DND-41 (cell line): Measurements from ENCODE around the gene MFF.
"Not testable (repeated sequence)": the region's sequence is repeated elsewhere in the genome, so short reads cannot be mapped to it uniquely, and the experiment has no call there.

ENCODE experiments used
- ATAC-seq: fragments of 200-7000 bp; cut with Tn5 transposase; 3 replicates; pipeline ENCODE4 v1.9.1; 2021; ENCODE audit warnings: low read depth; ENCODE audit not compliant: insufficient read depth
- DNase-seq: peaks from one replicate; pipeline ENCODE4 v3.0.0-alpha.2; 2020
- H2AFZ ChIP-seq: 2 replicates; pipeline ENCODE4 v1.6.0; 2012; ENCODE audit warnings: low read depth, low read length
- H3K27ac ChIP-seq: 2 replicates; pipeline ENCODE4 v1.5.1; 2012; ENCODE audit warnings: low read length, inconsistent platforms
- H3K27me3 ChIP-seq: fragments of 200-600 bp; sonication (generic); 2 replicates; pipeline ENCODE4 v1.6.0; 2012; ENCODE audit warnings: low read length, mild to moderate bottlenecking, inconsistent platforms; ENCODE audit not compliant: insufficient read depth, poor library complexity
- H3K36me3 ChIP-seq: 2 replicates; pipeline ENCODE4 v1.5.1; 2012; ENCODE audit warnings: low read length, inconsistent platforms; ENCODE audit not compliant: insufficient read depth
- H3K4me1 ChIP-seq: 2 replicates; pipeline ENCODE4 v1.5.1; 2012; ENCODE audit warnings: mild to moderate bottlenecking, low read length; ENCODE audit not compliant: insufficient read depth
- H3K4me2 ChIP-seq: 2 replicates; pipeline ENCODE4 v1.6.0; 2012; ENCODE audit warnings: mild to moderate bottlenecking, moderate library complexity, low read length, inconsistent platforms; ENCODE audit not compliant: insufficient read depth
- H3K4me3 ChIP-seq, 2 experiments: fragments of 200-600 bp in 1 of 2; shearing (Covaris generic) in 1 of 2; 2 replicates each; pipeline ENCODE4 v1.5.1; 2012 to 2016; ENCODE audit warnings: inconsistent platforms in 2 of 2, low read length in 2 of 2, mild to moderate bottlenecking in 2 of 2, low read depth in 1 of 2, moderate library complexity in 1 of 2
- H3K79me2 ChIP-seq: 2 replicates; pipeline ENCODE4 v1.6.0; 2012; ENCODE audit warnings: low read length, inconsistent platforms; ENCODE audit not compliant: insufficient read depth
- H3K9ac ChIP-seq: 2 replicates; pipeline ENCODE4 v1.6.0; 2012; ENCODE audit warnings: low read depth, mild to moderate bottlenecking, inconsistent platforms, low read length, moderate library complexity
- H3K9me3 ChIP-seq: 2 replicates; pipeline ENCODE4 v1.5.1; 2012; ENCODE audit warnings: low read length, moderate library complexity, mild to moderate bottlenecking, inconsistent platforms; ENCODE audit not compliant: insufficient read depth, severe bottlenecking
- H4K20me1 ChIP-seq: 2 replicates; pipeline ENCODE4 v1.6.0; 2012; ENCODE audit warnings: low read length; ENCODE audit not compliant: insufficient read depth
- CTCF ChIP-seq: IDR thresholded peaks from 2 replicates; pipeline ENCODE4 v1.5.1; 2012; ENCODE audit warnings: borderline replicate concordance, low read length, moderate library complexity, mild to moderate bottlenecking; ENCODE audit not compliant: poor library complexity, severe bottlenecking; ENCODE audit errors: extremely low read depth
- EZH2 ChIP-seq: IDR thresholded peaks from 3 replicates; pipeline ENCODE4 v1.6.1; 2012; ENCODE audit warnings: borderline replicate concordance, low read depth, mild to moderate bottlenecking, moderate library complexity, low read length, inconsistent platforms; ENCODE audit not compliant: severe bottlenecking

MFF gene

DNA sequence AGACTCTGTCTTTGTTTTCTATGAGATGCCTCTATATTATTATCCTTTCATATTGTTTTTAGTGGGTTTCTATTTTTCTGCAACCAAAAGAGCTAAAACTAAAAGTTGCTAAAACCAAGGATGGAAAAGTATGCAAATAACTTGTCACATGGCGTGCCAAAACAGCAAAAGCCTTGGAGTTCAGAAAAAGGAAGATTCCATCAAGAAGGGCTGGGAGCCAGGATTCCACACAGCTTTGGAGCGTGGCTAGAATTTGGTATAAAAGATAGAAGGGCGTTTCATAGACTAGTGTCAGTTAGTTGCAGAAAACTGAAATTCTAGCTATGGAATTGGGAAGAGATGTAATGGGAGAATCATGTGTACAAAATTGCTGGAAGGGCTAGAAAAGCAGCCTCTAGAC lies 58.6 kb downstream of the MFF start:
- no peaks in the 10 kb centered on the region for H3K4me1 ChIP-seq
- no peaks in the 10 kb centered on the region for H3K36me3 ChIP-seq
- no peak overlapping the region for H3K27ac ChIP-seq
- H3K27me3 ChIP-seq = peaks cover 2% of the 10 kb centered on the region
- no peak overlapping the region for H3K4me2 ChIP-seq
- TF ChIP-seq CTCF (no peak), EZH2 (no peak)
- H3K79me2 ChIP-seq = no peaks in the 10 kb centered on the region
- H3K4me3 ChIP-seq = no peak overlapping the region
- no peaks in the 10 kb centered on the region for H4K20me1 ChIP-seq
- no peak for ATAC-seq
- no peak overlapping the region for H3K9ac ChIP-seq
- H3K9me3 ChIP-seq = no peaks in the 10 kb centered on the region
- H2AFZ ChIP-seq = no peak overlapping the region
- DNase-seq = no peak

DNA sequence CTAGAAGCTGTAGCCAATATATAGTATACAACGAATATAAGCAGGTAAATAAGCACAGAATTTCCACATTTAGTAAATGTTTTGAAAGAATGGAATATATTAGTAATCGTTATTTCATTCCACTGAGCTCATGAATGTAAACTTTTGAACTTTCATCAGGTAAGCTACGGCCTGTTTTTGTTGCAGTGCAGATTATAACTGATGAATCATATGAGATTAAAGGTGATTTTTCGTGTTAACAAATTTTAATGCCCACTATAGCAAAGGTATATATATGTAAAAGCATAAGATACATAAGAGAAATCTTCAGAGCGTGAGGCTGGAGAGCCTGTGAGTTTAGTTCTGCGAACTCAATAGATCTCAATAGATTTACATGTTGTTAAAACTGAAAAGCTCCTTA lies 61.6 kb downstream of the MFF start:
- Histone ChIP-seq H3K27ac (no peak overlapping the region), H4K20me1 (no peaks in the 10 kb centered on the region), H3K4me3 (no peak overlapping the region), H3K9me3 (no peaks in the 10 kb centered on the region), H3K4me2 (no peak overlapping the region), H3K79me2 (no peaks in the 10 kb centered on the region), H3K27me3 (no peaks in the 10 kb centered on the region), H3K4me1 (no peaks in the 10 kb centered on the region), H2AFZ (no peak overlapping the region), H3K36me3 (no peaks in the 10 kb centered on the region), H3K9ac (no peak overlapping the region)
- ATAC-seq = no peak
- TF ChIP-seq CTCF (no peak), EZH2 (no peak)
- DNase-seq = no peak

GRCh38 chr2:227387583-227387982 lies 62.5 kb downstream of the MFF start, which contains the start of gene SCYGR1:
Gene SCYGR1 (minus strand): TSS chr2:227387949. CDS start chr2:227387949, 0 bp downstream.
- not testable (repeated sequence) for H3K9me3 ChIP-seq, H3K27me3 ChIP-seq, H3K4me1 ChIP-seq, H3K36me3 ChIP-seq, H3K4me2 ChIP-seq, H3K4me3 ChIP-seq, H3K27ac ChIP-seq, H4K20me1 ChIP-seq, H3K79me2 ChIP-seq, H3K9ac ChIP-seq, H2AFZ ChIP-seq
- DNase-seq = peak; percentile 19
- ATAC-seq = peak; percentile 29; the same call in 1 of the 3 replicates

GRCh38 chr2:227388537-227389011 lies 63.5 kb downstream of the MFF start:
- Histone ChIP-seq H3K9me3 (no peaks in the 10 kb centered on the region), H3K4me3 (no peak overlapping the region), H3K27me3 (no peaks in the 10 kb centered on the region), H3K4me1 (no peaks in the 10 kb centered on the region), H4K20me1 (no peaks in the 10 kb centered on the region), H3K9ac (no peak overlapping the region), H3K27ac (no peak overlapping the region), H3K36me3 (no peaks in the 10 kb centered on the region), H3K79me2 (no peaks in the 10 kb centered on the region), H3K4me2 (no peak overlapping the region), H2AFZ (no peak overlapping the region)
- TF ChIP-seq CTCF (no peak), EZH2 (no peak)
- ATAC-seq (no peak), DNase-seq (no peak)
